ENCODE data around the gene FOXC1.

Gene FOXC1

DNA sequence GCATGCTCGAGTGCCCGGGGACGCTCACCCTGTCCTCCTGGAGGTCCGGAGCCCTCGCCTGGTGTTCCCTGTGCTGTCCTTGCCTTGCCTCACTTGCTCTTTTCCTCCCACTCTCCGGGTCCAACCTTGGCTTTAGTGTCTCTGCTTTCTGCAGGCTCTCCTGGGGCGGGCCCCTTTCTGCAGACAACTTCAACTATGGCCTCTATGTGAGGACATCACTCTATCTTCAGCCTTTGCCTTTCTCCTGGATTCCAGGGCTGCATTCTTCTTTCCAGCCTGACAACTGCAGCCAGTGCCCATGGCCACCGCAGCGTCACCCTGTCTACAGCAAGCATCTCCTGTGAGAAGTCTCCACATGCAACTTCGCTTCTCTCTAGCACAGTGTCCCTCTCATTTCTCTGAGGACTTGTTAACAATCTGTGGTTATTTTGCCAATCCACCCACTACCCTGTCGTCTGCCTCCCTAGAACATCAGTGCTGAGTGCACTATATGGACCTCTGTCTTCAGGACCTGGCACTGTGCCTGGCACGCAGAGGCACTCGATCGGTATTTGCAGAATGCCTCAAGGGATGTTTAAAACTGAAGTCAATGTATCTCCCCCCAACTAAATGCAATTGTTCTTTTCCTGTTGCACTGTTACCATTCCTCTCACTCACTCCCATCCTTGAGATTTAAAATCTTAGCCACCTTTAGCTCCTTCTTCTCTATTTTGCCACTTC lies 35.9 kb downstream of the FOXC1 start:
- DNase-seq: no peak

- DNase-seq: no peak
Measured at GRCh38 chr6:1651362-1651761, 41.6 kb downstream of the FOXC1 start.

DNA sequence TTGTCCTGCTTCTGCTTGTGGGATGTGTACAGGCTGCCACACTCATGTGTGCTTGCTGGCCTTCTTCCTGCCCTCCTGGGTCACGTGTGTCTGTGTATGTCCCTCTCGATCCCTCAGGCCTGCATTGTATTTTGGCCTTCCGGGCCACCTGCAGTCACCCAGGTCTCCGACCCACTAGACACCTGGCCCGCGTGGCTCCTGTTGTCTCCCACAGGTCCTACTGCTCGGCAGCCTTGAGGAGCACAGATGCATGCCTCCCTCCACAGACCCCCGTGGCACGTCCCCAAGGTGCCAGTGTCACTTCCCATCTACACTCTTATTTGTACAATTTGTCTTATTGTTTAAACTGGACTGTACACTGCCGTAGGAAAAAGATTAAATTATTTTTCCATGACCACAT lies 43.1 kb downstream of the FOXC1 start:
- no peak for DNase-seq

DNA sequence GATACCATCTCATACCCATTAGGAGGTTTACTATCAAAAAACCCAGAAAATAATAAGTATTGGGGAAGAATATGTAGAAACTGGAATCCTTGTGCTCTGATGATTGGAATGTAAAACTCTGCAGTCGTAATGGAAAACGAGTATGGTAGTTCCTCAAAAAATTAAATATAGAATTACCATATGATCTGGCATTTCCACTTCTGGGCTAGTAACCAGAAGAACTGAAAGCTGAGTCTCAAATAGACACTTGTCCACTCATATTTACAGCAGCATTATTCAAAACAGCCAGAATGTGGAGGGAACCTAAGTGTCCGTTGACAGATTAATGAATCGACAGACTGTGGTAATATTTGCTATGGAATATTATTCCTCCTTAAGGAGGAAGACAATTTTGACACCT lies 44.3 kb downstream of the FOXC1 start:
- no peak for DNase-seq

DNA sequence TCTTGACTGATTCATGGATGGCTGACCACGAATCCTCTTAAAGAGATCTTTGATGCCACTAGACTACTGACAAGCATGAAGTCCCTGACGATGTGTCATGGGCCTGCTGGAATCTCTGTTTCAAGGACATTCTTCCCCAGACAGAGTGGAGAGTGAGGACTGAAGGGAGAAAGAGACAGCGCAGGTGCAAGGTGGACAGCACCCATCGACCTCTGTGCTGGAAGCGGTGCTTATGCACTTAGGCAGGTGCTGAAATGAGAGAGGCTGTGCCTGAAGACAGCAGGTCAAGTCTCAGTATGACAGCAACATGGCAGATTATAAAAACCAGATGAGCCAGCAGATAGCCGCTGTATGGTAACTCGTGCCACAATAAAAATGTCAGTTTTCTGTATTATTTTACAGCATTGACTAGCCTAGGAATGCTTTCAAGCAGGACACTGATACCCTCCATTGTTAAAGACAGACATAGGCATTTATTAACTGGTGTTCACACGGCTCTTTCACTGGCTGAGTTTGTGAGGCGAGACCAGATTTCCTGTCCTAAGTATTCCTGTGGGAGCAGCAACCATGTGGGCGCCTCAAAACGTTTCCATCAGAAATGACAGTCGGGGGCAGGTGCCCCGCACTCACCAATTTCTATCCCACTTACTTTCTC lies 47.5 kb downstream of the FOXC1 start:
- DNase-seq: no peak

GRCh38 chr6:1657771-1658165 lies 48.1 kb downstream of the FOXC1 start:
- DNase-seq: no peak

DNA sequence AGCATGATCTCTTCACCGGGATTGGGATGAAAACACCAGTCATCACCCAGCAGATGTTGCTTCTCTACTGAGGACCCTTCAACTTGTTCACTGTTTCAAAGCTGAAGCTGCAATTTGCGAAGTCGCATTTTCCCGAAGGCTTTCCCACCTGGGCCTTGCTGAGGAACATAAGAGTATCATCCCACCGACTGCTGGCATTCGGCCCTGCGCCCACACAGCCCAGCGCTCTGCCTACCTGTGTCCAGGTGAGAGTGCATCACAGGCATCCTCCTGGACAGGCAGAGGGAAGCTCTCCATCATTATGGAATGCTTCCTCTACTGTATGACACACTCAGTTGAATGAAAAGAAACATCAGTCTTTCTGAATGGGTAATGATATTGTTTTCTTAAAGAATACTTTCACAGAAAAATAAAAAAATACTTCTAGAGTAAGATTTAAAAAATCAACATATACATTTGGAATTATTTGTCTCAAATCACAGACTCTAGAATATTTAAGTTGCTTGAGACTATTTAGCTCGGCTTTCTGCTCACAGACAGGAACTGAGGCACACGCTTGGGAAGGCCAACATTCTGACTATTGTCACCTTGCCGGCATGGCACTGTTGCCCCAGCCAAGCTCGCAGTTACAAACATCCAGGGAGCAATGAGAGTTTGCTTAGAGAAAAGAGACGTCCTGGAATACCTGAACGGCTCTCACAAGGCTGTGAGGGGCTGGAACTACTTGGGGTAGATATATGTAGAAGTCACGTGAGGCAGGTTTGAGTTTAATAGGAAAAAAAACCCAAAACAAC lies 48.7 kb downstream of the FOXC1 start:
- DNase-seq: no peak

DNA sequence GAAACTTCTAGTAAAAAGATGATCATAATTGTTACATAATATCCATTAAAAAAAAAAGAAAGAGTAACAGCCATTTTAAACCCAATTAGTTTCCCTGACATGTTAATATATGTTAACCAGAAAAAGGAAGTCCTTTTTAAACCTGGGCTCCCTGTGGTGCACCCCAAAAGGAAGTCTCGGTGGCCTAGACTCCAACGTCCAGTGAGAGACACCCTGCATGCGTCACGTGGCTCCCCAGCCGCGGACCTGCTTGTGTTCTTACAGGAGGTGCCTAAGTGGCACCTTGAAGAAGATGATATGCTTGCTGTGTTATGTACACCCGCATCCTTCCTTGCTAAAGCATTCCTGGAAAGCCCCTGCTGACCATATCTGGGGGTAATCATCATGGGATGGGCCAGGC lies 50.1 kb downstream of the FOXC1 start:
- DNase-seq: no peak

- no peak for DNase-seq
Measured at GRCh38 chr6:1662534-1662933, 52.8 kb downstream of the FOXC1 start.
